ENCODE data around the gene RPS3.

- TF ChIP-seq EZH2 (IDR thresholded peaks at IDR 0.05; ENCODE audit: low read length) (no peak), CTCF (optimal IDR thresholded peaks at IDR 0.05 in 1 of 3, IDR thresholded peaks at IDR 0.05 in 1 of 3, conservative IDR thresholded peaks at IDR 0.05 in 1 of 3; ENCODE audit: extremely low read depth in 1 of 3, insufficient read depth in 2 of 3, low read length in 3 of 3) (no peak)
These were observed 27.1 kb upstream of the RPS3 start for GRCh38 chr11:75371949-75372876.
